ENCODE data around the gene RPTOR.

RPTOR gene

GRCh38 chr17:80862481-80862961 lies 317.9 kb downstream of the RPTOR start:
- TF ChIP-seq GATA3 (IDR thresholded peaks at IDR 0.05; ENCODE audit: low read depth, low read length): no peak
- TF ChIP-seq GATA2 (IDR thresholded peaks at IDR 0.05; ENCODE audit: low read depth, low read length): no peak

GRCh38 chr17:80862978-80863377 lies 318.3 kb downstream of the RPTOR start:
- TF ChIP-seq GATA2 (IDR thresholded peaks at IDR 0.05; ENCODE audit: low read depth, low read length): no peak
- no peak for TF ChIP-seq GATA3 (IDR thresholded peaks at IDR 0.05; ENCODE audit: low read depth, low read length)

- TF ChIP-seq GATA3 (IDR thresholded peaks at IDR 0.05; ENCODE audit: low read depth, low read length) (no peak), GATA2 (IDR thresholded peaks at IDR 0.05; ENCODE audit: low read depth, low read length) (no peak)
These were observed 319.0 kb downstream of the RPTOR start for GRCh38 chr17:80863626-80864025.

GRCh38 chr17:80864751-80865150 lies 320.1 kb downstream of the RPTOR start:
- TF ChIP-seq GATA2 (IDR thresholded peaks at IDR 0.05; ENCODE audit: low read depth, low read length) (no peak), GATA3 (IDR thresholded peaks at IDR 0.05; ENCODE audit: low read depth, low read length) (no peak)

GRCh38 chr17:80866050-80866793 lies 321.6 kb downstream of the RPTOR start:
- TF ChIP-seq GATA2 (IDR thresholded peaks at IDR 0.05; ENCODE audit: low read depth, low read length): peak; percentile 28; the same call in 1 of the 2 replicates
- no peak for TF ChIP-seq GATA3 (IDR thresholded peaks at IDR 0.05; ENCODE audit: low read depth, low read length)

GRCh38 chr17:80868022-80868609 lies 323.5 kb downstream of the RPTOR start:
- no peak for TF ChIP-seq GATA2 (IDR thresholded peaks at IDR 0.05; ENCODE audit: low read depth, low read length)
- no peak for TF ChIP-seq GATA3 (IDR thresholded peaks at IDR 0.05; ENCODE audit: low read depth, low read length)

- no peak for TF ChIP-seq GATA3 (IDR thresholded peaks at IDR 0.05; ENCODE audit: low read depth, low read length)
- no peak for TF ChIP-seq GATA2 (IDR thresholded peaks at IDR 0.05; ENCODE audit: low read depth, low read length)
These were observed 325.0 kb downstream of the RPTOR start for GRCh38 chr17:80869481-80870145.

- TF ChIP-seq GATA3 (IDR thresholded peaks at IDR 0.05; ENCODE audit: low read depth, low read length): no peak
- no peak for TF ChIP-seq GATA2 (IDR thresholded peaks at IDR 0.05; ENCODE audit: low read depth, low read length)
These were observed 325.8 kb downstream of the RPTOR start for GRCh38 chr17:80870401-80870800.

- TF ChIP-seq GATA3 (IDR thresholded peaks at IDR 0.05; ENCODE audit: low read depth, low read length) (no peak), GATA2 (IDR thresholded peaks at IDR 0.05; ENCODE audit: low read depth, low read length) (no peak)
These were observed 326.7 kb downstream of the RPTOR start for GRCh38 chr17:80871341-80871740.

- TF ChIP-seq GATA3 (IDR thresholded peaks at IDR 0.05; ENCODE audit: low read depth, low read length) (no peak), GATA2 (IDR thresholded peaks at IDR 0.05; ENCODE audit: low read depth, low read length) (no peak)
These were observed 327.4 kb downstream of the RPTOR start for GRCh38 chr17:80872001-80872500.

- TF ChIP-seq GATA2 (IDR thresholded peaks at IDR 0.05; ENCODE audit: low read depth, low read length): no peak
- no peak for TF ChIP-seq GATA3 (IDR thresholded peaks at IDR 0.05; ENCODE audit: low read depth, low read length)
These were observed 328.1 kb downstream of the RPTOR start for GRCh38 chr17:80872501-80873306.

- TF ChIP-seq GATA2 (IDR thresholded peaks at IDR 0.05; ENCODE audit: low read depth, low read length) (no peak), GATA3 (IDR thresholded peaks at IDR 0.05; ENCODE audit: low read depth, low read length) (no peak)
These were observed 328.8 kb downstream of the RPTOR start for GRCh38 chr17:80873307-80873951.

- TF ChIP-seq GATA3 (IDR thresholded peaks at IDR 0.05; ENCODE audit: low read depth, low read length): no peak
- no peak for TF ChIP-seq GATA2 (IDR thresholded peaks at IDR 0.05; ENCODE audit: low read depth, low read length)
These were observed 330.3 kb downstream of the RPTOR start for GRCh38 chr17:80874866-80875445.
